Endothelial cell of umbilical vein (primary cell): Measurements from ENCODE around the gene SLC25A13.

Experiments
- EZH2 ChIP-seq: IDR thresholded peaks from 2 replicates; pipeline ENCODE4 v1.6.1; 2012; ENCODE audit warnings: borderline replicate concordance, low read depth, mild to moderate bottlenecking, moderate library complexity, low read length, inconsistent platforms; ENCODE audit not compliant: severe bottlenecking
- POLR2A ChIP-seq: IDR thresholded peaks from 2 replicates; pipeline ENCODE4 v1.6.1; 2012; ENCODE audit warnings: low read depth, mild to moderate bottlenecking, control low read depth, low read length
- TF ChIP-seq, protein P1 (sequence below), 2 donors: IDR thresholded peaks; 1 replicate in 1 of 2; 2 replicates in 1 of 2; pipeline ENCODE4 v1.5.1; 2011; ENCODE audit warnings: low read length in 2 of 2, mild to moderate bottlenecking in 2 of 2, moderate library complexity in 2 of 2, control low read depth in 1 of 2, inconsistent platforms in 1 of 2, low read depth in 1 of 2; ENCODE audit not compliant: insufficient read depth in 1 of 2; ENCODE audit errors: extremely low read depth in 1 of 2
- TF ChIP-seq, protein P2 (sequence below): IDR thresholded peaks from 2 replicates; pipeline ENCODE4 v1.6.1; 2011; ENCODE audit not compliant: insufficient read depth, insufficient read length

DNA sequence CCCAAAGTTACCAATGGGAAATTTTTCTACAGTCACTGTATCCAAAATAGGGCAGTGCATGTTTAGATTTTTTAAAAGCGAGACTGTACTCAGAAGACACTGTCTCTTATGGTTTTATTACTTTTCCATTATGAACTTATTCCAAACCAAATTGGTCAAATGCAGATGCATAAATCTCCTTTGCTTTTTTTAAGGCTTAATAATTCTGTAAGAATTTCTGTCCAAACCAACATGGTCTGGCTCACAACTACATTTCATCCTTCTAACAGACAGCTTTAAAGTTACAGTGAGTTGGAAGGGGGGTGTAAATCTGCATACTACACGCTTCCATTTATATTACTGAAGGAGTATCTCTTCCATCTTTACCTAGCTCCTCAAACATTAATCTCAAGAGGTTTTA lies 199.2 kb downstream of the SLC25A13 start:
- TF ChIP-seq POLR2A, result no peak
- TF ChIP-seq, protein P1, sequence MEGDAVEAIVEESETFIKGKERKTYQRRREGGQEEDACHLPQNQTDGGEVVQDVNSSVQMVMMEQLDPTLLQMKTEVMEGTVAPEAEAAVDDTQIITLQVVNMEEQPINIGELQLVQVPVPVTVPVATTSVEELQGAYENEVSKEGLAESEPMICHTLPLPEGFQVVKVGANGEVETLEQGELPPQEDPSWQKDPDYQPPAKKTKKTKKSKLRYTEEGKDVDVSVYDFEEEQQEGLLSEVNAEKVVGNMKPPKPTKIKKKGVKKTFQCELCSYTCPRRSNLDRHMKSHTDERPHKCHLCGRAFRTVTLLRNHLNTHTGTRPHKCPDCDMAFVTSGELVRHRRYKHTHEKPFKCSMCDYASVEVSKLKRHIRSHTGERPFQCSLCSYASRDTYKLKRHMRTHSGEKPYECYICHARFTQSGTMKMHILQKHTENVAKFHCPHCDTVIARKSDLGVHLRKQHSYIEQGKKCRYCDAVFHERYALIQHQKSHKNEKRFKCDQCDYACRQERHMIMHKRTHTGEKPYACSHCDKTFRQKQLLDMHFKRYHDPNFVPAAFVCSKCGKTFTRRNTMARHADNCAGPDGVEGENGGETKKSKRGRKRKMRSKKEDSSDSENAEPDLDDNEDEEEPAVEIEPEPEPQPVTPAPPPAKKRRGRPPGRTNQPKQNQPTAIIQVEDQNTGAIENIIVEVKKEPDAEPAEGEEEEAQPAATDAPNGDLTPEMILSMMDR (IDR thresholded peaks at IDR 0.05; ENCODE audit: extremely low read depth in 1 of 2, insufficient read depth in 1 of 2, low read depth in 1 of 2, low read length in 2 of 2), result no peak
- TF ChIP-seq EZH2, result no peak
- TF ChIP-seq, protein P2, sequence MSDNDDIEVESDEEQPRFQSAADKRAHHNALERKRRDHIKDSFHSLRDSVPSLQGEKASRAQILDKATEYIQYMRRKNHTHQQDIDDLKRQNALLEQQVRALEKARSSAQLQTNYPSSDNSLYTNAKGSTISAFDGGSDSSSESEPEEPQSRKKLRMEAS, result no peak
